ENCODE measurements around the gene JPH3.

GRCh38 chr16:87584975-87585374, 17.3 kb upstream of the JPH3 start:
- TF ChIP-seq, protein P1, sequence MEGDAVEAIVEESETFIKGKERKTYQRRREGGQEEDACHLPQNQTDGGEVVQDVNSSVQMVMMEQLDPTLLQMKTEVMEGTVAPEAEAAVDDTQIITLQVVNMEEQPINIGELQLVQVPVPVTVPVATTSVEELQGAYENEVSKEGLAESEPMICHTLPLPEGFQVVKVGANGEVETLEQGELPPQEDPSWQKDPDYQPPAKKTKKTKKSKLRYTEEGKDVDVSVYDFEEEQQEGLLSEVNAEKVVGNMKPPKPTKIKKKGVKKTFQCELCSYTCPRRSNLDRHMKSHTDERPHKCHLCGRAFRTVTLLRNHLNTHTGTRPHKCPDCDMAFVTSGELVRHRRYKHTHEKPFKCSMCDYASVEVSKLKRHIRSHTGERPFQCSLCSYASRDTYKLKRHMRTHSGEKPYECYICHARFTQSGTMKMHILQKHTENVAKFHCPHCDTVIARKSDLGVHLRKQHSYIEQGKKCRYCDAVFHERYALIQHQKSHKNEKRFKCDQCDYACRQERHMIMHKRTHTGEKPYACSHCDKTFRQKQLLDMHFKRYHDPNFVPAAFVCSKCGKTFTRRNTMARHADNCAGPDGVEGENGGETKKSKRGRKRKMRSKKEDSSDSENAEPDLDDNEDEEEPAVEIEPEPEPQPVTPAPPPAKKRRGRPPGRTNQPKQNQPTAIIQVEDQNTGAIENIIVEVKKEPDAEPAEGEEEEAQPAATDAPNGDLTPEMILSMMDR (IDR thresholded peaks at IDR 0.05) = no peak
- TF ChIP-seq POLR2AphosphoS5 (IDR thresholded peaks at IDR 0.05) (no peak), POLR2A (IDR thresholded peaks at IDR 0.05) (no peak), EP300 (IDR thresholded peaks at IDR 0.05) (no peak)

Data from sigmoid colon (tissue), 4 donors.